T-helper 2 cell (primary cell): ENCODE data around the gene EOLA1.
A peak's percentile ranks its signal among the peaks of the same experiment; 100 is the strongest.
"Not testable (repeated sequence)": the region's sequence is repeated elsewhere in the genome, so short reads cannot be mapped to it uniquely, and the experiment has no call there.

ENCODE experiments used
- DNase-seq, 5 experiments: peaks; one replicate each; pipeline versions ENCODE4 v3.0.0 to v3.0.0-alpha.2; 2012 to 2022

Gene EOLA1

DNA sequence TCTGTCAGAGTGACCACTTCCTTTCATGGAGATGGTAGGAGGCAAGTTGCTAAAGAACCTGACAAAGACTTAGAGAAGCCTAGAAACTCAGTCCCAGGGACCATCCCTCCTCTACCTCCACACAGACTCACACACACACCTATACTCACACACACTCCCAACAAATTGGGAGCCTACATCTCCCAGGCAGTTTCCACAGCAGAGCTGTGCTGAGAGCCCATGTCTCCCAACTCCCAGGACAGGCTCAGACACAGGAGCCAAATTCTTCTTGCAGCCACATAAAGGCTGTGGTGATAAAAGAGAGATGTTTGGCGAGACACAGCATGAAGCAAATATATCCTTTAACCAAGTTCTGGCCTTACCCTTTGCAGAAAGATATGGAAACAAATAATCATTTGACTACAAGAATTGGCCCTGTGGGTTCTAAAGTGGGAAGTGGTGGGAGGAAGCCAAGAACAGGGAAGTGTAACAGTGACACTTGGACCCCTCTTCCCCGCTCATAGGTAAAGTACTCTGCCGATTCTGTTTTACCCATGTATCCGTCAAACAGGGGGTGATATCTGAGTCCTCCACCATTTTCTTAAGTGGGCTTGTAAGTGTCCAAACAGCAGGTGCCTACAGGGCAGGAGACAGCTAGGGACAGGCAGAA lies 24.7 kb upstream of the EOLA1 start:
- DNase-seq, result peak in 1 of 5 experiments; percentile 29

GRCh38 chrX:149516604-149517003 lies 24.2 kb upstream of the EOLA1 start:
- no peak for DNase-seq

GRCh38 chrX:149517308-149517707 lies 23.5 kb upstream of the EOLA1 start:
- no peak for DNase-seq

GRCh38 chrX:149518236-149518635 lies 22.6 kb upstream of the EOLA1 start:
- DNase-seq, result no peak

- DNase-seq, result peak in 1 of 5 experiments; percentile 65
Measured at GRCh38 chrX:149520636-149521277, 20.1 kb upstream of the EOLA1 start.

- DNase-seq, result peak in 2 of 5 experiments; percentile 50 to 70
Measured at GRCh38 chrX:149521438-149521837, 19.4 kb upstream of the EOLA1 start.

DNA sequence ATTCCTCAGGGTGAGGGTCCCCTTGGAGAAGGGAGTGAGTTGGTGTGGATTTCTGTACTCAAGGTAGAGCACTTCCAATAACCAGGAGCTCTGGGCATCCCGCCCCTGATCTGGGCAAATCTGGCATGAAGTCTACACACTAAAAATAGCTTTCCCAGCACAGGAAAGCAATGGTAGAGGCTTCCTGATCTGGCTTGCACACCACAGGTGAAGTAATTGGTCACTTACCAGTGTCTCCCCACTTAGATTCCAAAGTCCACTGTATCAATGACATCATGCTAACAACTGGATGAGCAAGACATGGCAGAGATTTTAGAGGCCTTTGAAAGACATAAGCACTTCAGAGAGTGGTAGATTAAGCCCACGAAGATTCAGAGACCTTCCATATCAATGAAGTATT lies 17.9 kb upstream of the EOLA1 start:
- DNase-seq, result no peak

DNA sequence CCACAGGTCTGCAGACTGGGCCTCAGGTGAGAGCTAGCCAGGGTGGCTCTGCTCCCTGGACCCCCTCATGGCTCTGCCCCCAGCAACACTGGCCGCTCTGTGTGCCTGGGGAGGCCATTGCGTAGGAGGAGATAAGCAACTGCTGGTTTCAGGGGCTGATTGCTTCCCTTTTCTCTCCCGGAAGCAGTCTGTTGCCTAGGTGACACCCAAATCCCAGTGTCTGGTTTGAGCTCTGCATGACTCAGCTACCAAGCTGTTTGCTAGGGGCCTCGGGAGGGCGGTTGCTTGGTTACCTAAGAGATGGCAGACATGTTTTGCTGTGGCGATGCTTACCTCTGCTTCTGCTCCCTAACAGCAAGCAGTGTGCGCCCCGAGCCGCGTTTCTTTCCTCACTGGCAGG lies 15.4 kb upstream of the EOLA1 start:
- peak; percentile 20 to 85 (median 69) for DNase-seq

GRCh38 chrX:149525903-149526302 lies 14.9 kb upstream of the EOLA1 start:
- peak in 2 of 5 experiments; percentile 65 to 76 for DNase-seq

- DNase-seq, result not testable (repeated sequence)
Measured at GRCh38 chrX:149526318-149527033, 14.3 kb upstream of the EOLA1 start.

- DNase-seq, result peak in 2 of 5 experiments; percentile 36 to 72
Measured at GRCh38 chrX:149527705-149528104, 13.1 kb upstream of the EOLA1 start.

DNA sequence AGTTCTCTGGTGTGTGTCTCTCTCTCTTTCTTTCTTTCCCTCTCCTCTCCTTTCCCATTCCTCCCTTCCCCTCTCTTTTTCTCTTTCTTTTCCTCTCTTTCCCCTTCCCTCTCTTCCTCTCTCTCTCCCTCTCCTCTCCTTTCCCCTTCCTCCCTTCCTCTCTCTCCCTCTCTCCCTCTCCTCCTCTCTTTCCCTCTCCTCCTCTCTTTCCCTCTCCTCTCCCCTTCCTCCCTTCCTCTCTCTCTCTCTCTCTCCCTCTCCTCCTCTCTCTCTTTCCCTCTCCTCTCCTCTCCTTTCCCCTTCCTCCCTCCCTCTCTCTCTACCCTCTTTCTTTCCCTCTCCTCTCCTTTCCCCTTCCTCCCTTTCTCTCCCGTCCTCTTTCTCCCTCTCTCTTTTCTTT lies 12.4 kb upstream of the EOLA1 start:
- DNase-seq, result no peak

- DNase-seq, result no peak
Measured at GRCh38 chrX:149531599-149531998, 9.2 kb upstream of the EOLA1 start.

- DNase-seq, result not testable (repeated sequence)
Measured at GRCh38 chrX:149532868-149533267, 7.9 kb upstream of the EOLA1 start.

GRCh38 chrX:149533999-149534398 lies 6.8 kb upstream of the EOLA1 start:
- not testable (repeated sequence) for DNase-seq

- not testable (repeated sequence) for DNase-seq
Measured at GRCh38 chrX:149534926-149535602, 5.7 kb upstream of the EOLA1 start.

GRCh38 chrX:149537474-149537873 lies 3.3 kb upstream of the EOLA1 start:
- DNase-seq, result not testable (repeated sequence)

DNA sequence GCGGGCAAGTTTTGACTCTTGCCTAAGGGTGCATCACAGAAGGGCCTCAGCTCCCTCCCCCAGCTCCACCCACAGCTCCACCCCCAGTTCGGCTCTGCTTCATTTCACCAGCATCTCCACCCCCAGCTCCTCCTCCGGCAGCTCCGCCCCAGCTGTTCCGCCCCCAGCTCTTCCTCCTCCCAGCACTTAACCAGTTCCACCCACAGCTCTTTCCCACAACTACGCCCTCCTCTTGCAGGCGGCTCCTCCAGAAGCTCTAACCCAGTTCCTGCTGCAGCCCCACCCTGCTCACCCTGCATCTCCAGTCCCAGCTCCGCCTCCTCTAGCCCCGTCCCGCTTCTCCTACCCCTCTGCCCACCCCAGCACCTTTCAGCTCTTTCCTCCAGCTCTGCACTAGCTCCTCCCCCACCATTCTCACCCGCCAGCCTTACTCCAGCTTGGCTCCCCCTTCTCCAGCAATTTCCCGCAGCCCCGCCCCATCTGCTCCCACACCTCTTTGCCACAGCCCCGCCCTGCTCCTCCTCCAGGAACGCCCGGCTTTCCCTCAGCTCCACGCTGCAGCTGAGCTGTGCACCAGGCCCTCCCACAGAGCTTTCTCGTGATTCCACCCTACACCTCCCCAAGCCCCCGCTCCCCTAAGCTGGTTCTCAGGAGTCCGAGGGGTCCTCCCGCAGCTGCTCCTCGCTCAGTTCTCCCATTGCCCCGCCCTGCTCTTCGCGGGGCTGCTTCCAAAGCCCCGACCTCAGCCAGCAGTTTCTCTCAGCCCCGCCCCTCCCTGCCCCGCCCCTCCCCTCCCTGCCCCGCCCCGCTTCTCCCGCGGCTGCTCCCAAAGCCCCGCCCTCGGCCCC lies 1.3 kb upstream of the EOLA1 start:
- peak; percentile 53 to 98 (median 84) for DNase-seq

DNA sequence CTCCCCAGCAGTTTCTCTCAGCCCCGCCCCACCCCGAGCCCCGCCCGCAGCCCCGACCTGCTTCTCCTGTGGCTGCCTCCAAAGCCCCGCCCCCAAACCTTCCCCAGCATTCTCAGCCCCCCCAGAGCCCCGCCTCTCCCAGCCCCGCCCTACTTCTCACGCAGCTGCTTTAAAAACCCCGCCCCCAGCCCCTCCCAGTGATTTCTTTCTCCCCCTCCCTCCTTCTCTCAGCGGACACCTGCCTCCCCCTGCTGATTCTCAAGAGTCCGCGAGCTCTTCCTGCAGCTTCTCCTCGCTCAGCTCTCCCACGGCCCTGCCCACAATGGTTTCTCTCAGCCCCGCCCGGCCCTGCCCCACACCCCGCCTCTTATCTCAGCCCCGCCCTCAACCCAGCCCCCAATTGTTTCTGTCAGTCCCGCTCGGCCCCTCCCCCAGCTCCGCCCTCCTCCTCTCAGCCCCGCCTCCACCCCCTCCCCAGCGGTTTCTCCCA lies 636 bp upstream of the EOLA1 start:
- DNase-seq, result peak; percentile 78 to 92 (median 81)

GRCh38 chrX:149541521-149542047 lies 772 bp downstream of the EOLA1 start:
- no peak for DNase-seq
